Kidney epithelial cell (primary cell): ENCODE data around the gene C12orf42. TPM values are rescaled to one million over a fixed set of nuclear protein-coding genes. Genes with fewer than 3 reads are reported as not detected.

Source experiments
- DNase-seq: peaks from one replicate; pipeline ENCODE4 v3.0.0-alpha.2; 2010; ENCODE audit warnings: low read depth
- H3K27me3 ChIP-seq: 2 replicates; pipeline ENCODE4 v1.6.0; 2011; ENCODE audit warnings: low read length; ENCODE audit not compliant: control insufficient read depth, insufficient read depth
- H3K36me3 ChIP-seq: 2 replicates; pipeline ENCODE4 v1.5.1; 2011; ENCODE audit warnings: low read length; ENCODE audit not compliant: control insufficient read depth, insufficient read depth
- H3K4me3 ChIP-seq: 2 replicates; pipeline ENCODE4 v1.5.1; 2011; ENCODE audit warnings: low read depth, mild to moderate bottlenecking, control low read depth, low read length
- CTCF ChIP-seq: IDR thresholded peaks from 2 replicates; pipeline ENCODE4 v1.5.1; 2011; ENCODE audit warnings: mild to moderate bottlenecking, moderate library complexity, low read length, control low read depth, inconsistent platforms; ENCODE audit not compliant: insufficient read depth, poor library complexity, severe bottlenecking
- total RNA-seq: library from RNA; depleted of rRNA; stranded (reverse); fragments of >200 nt; gene quantifications from 2 replicates; pipeline ENCODE4 v1.2.3, GENCODE V29; 2015

Gene C12orf42
- total RNA-seq, 1 donor from 2014 or later, result not detected

DNA sequence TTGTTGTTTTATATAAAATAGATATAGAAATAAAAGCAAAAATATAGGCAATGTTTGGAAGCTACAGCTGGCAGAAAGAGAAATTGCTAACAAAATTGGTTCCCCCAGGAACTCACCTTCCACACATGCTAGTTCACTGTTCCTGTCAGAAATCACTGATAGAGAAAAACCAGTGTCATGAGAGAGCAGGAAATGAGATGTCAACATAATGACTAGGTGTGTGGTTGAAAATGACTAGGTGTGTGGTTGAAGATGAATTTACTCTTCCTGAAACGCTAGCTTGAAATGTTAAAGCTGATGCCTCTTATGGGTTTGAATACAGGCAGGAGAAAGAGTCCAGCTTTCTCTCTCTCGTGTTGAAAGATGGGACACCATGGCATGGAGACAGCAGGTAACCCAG lies 216.3 kb downstream of the C12orf42 start:
- TF ChIP-seq CTCF, result no peak
- no peak for DNase-seq
- Histone ChIP-seq H3K27me3 (no peaks in the 10 kb centered on the region), H3K36me3 (no peaks in the 10 kb centered on the region), H3K4me3 (no peak overlapping the region)

DNA sequence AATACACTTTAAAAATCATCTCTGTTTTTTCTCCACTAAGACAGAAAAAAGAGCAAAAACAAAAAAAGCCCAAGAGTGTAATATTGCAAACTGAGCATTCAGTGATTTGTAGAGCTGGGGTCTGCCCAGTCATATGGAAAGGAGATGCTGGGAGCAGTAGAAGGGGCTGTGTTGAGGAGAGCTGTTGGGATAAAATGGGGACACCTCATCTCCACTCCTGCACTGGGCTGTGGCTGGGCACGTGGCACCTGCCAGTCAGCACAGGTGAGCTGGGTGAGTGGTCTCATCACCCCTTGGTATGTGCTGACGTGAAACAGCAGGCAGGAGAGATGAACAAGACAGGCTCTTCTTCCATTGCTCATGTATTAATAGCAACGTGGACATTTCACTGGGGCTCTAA lies 217.4 kb downstream of the C12orf42 start:
- Histone ChIP-seq H3K27me3 (no peaks in the 10 kb centered on the region), H3K4me3 (no peak overlapping the region), H3K36me3 (no peaks in the 10 kb centered on the region)
- DNase-seq, result no peak
- TF ChIP-seq CTCF, result no peak

GRCh38 chr12:103273645-103274044 lies 222.1 kb downstream of the C12orf42 start:
- Histone ChIP-seq H3K4me3 (no peak overlapping the region), H3K36me3 (no peaks in the 10 kb centered on the region), H3K27me3 (no peaks in the 10 kb centered on the region)
- DNase-seq, result no peak
- TF ChIP-seq CTCF, result no peak

DNA sequence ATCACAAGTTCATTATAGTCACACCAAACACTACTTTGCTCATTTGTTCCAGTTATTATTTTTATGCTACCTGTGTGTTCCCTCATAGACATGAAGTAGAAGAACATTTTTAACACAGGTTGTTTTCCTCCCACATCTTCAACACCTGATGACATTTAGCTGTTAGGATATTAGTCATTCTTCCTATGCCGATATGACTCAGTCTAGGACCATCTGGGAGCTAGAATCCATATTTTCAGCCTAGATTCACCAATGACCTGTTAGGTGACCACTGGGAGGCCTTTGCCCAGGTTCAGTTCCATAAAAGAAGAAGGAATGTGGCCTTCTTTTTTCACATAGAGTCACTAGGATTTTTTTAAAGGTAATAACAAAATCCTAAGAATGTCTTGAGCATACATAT lies 222.8 kb downstream of the C12orf42 start:
- DNase-seq, result no peak
- Histone ChIP-seq H3K36me3 (no peaks in the 10 kb centered on the region), H3K27me3 (no peaks in the 10 kb centered on the region), H3K4me3 (no peak overlapping the region)
- no peak for TF ChIP-seq CTCF

GRCh38 chr12:103269946-103270345 lies 225.8 kb downstream of the C12orf42 start:
- H3K4me3 ChIP-seq, result no peak overlapping the region
- no peaks in the 10 kb centered on the region for H3K36me3 ChIP-seq
- no peak for DNase-seq

More at GRCh38 chr12:103269946-103270345, 225.8 kb downstream of the C12orf42 start:
- H3K27me3 ChIP-seq, result no peaks in the 10 kb centered on the region
- TF ChIP-seq CTCF, result no peak
